ENCODE measurements around the gene C14orf180. TPM values are rescaled to one million over a fixed set of nuclear protein-coding genes. Genes with fewer than 3 reads are reported as not detected.

C14orf180 gene
- total RNA-seq, 2 donors from 2014 or later: 0.32 TPM; not detected in 1

DNA sequence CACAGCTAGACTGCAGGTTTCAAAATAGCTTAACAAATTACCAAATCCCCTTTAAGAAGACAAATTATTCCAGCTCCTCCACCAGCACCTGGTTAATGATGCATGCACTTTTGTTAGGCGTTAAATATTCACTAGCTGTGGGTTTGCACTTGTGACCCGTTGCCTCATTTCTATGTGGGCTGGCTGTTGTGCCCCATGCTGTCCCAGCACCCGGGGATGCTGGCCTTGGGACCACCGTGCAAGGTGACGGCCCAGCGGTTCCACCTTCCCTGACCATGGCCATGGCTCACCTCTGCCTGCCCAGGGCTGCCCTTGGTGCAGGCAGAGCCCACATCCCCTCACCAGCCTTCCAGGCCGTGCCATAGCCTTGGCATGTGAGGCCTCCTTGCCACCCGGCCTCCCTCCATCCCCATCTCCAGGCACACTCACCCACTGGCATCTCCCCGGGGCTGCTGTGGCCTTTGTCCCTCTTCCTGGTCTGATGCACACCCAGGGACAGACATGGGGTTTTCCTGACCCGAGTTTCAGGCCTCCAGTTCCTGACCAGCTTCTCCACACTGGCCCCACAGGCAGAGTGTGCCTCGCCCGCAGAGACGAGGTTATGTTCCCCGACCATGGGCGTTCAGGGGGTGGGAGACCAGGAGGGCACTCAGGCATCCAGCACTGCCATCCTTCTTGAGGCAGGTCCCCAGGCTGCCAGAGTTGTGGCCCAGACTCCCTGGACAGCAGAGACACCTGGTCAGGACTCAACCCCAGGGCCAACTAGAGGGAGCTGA lies 20.3 kb upstream of the C14orf180 start:
- Histone ChIP-seq H3K36me3 (no peaks in the 10 kb centered on the region), H3K4me3 (no peak overlapping the region), H3K27ac (no peak overlapping the region), H3K4me1 (replicated peaks) (no peaks in the 10 kb centered on the region), H3K27me3 (replicated peaks; ENCODE audit: insufficient read depth) (peaks cover 3% of the 10 kb centered on the region), H3K9me3 (no peaks in the 10 kb centered on the region)
- no peak for DNase-seq (ENCODE audit: low spot score)
- TF ChIP-seq, protein P1, sequence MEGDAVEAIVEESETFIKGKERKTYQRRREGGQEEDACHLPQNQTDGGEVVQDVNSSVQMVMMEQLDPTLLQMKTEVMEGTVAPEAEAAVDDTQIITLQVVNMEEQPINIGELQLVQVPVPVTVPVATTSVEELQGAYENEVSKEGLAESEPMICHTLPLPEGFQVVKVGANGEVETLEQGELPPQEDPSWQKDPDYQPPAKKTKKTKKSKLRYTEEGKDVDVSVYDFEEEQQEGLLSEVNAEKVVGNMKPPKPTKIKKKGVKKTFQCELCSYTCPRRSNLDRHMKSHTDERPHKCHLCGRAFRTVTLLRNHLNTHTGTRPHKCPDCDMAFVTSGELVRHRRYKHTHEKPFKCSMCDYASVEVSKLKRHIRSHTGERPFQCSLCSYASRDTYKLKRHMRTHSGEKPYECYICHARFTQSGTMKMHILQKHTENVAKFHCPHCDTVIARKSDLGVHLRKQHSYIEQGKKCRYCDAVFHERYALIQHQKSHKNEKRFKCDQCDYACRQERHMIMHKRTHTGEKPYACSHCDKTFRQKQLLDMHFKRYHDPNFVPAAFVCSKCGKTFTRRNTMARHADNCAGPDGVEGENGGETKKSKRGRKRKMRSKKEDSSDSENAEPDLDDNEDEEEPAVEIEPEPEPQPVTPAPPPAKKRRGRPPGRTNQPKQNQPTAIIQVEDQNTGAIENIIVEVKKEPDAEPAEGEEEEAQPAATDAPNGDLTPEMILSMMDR (IDR thresholded peaks at IDR 0.05): no peak
- TF ChIP-seq POLR2AphosphoS5 (IDR thresholded peaks at IDR 0.05): no peak
- TF ChIP-seq POLR2A (IDR thresholded peaks at IDR 0.05): no peak
- intact Hi-C loops (cut with DNase I): no loop called here
- 87% methylated on average over 15 of the region's 15 CpGs for WGBS

DNA sequence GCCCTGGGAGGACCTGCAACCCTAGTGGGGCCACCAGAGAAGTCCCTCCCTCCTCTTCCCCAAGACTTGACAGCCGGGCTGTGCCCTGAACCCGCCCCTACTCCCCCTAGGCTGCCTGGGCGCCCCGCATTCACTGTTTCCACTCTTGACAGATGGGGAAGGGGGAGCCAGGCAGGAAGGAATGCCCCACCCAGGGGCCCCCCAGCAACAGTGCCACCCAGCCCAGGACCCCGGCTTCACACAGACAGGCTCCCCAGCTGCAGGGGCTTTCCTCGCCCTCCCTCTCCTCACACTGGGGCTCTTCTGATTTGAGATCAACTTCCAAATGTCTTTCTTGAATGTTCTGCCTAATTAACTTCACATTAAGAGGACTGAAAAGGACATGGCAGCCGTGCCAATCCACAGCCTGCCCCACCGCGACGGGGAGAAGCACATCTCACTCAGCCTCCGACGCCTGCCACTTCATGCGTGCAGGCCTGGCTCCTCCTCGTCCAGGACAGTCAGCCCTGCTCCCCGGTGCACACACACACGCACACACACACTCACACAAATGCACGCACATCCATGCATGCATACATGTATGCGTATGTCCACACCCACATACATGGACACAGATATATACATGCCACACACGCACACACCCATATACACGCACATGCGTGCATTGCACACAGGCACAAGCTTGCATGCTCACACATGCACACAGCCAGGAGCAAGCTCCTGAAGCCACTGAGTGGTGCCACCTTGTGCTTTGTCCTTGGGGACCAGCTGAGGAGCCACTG lies 19.6 kb upstream of the C14orf180 start:
- DNase-seq (ENCODE audit: low spot score): no peak
- intact Hi-C loops (cut with DNase I): no loop called here
- H3K4me1 ChIP-seq (replicated peaks): no peaks in the 10 kb centered on the region
- H3K9me3 ChIP-seq: no peaks in the 10 kb centered on the region
- no peaks in the 10 kb centered on the region for H3K36me3 ChIP-seq
- H3K27ac ChIP-seq: no peak overlapping the region
- WGBS: 83% methylated on average over 21 of the region's 21 CpGs
- no peak for TF ChIP-seq POLR2AphosphoS5 (IDR thresholded peaks at IDR 0.05)
- TF ChIP-seq, protein P1 (IDR thresholded peaks at IDR 0.05): no peak
- no peak for TF ChIP-seq POLR2A (IDR thresholded peaks at IDR 0.05)
- H3K27me3 ChIP-seq (replicated peaks; ENCODE audit: insufficient read depth): peaks cover 6% of the 10 kb centered on the region
- no peak overlapping the region for H3K4me3 ChIP-seq

DNA sequence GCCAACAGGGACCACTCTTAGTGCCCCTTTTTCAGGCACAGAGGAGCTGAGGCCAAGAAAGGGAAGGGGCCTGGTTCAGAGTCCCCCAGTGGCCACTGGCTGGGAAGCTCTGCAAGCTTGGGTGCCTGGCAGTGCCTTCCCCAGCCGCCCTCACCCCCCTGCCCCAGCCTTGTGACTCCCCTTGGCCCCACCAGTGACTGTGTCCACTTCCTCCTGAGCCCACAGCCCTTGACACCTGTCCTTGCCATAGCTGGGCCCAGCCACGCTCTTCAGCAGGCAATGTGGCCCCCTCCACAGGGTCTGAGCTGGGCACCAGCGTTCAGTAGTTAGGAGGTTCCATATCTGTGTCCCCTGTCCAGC lies 19.0 kb upstream of the C14orf180 start:
- intact Hi-C loops (cut with DNase I): no loop called here

DNA sequence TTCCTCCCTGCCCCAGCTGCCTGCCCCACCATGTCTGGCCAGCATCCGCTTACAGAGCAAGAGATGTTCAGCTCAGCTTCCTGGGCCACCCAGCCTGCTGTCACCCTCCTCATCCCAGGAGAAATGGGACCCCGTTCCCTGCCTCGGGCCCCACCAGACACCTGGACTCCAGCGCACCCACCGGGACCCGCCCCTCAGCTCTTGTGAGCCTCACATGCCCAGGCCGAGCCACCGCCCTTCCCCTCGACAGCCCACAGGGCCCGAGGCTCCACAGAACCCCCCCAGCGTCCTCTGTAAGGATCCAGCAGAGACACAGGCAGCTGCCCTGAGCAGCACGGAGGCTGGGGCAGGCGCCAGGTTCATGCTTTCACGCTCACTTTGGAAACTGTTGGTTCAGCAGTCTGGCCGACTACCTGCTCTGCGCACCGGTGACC lies 18.4 kb upstream of the C14orf180 start:
- TF ChIP-seq, protein P1 (IDR thresholded peaks at IDR 0.05): no peak
- TF ChIP-seq POLR2A (IDR thresholded peaks at IDR 0.05) (no peak), POLR2AphosphoS5 (IDR thresholded peaks at IDR 0.05) (no peak)
- Histone ChIP-seq H3K27ac (no peak overlapping the region), H3K36me3 (no peaks in the 10 kb centered on the region), H3K27me3 (replicated peaks; ENCODE audit: insufficient read depth) (peaks cover 15% of the 10 kb centered on the region), H3K4me3 (no peak overlapping the region), H3K9me3 (no peaks in the 10 kb centered on the region), H3K4me1 (replicated peaks) (no peaks in the 10 kb centered on the region)
- WGBS: 45% methylated on average over 17 of the region's 17 CpGs
- DNase-seq (ENCODE audit: low spot score): no peak
- intact Hi-C loops (cut with DNase I): no loop called here

More for the DNA sequence above, 19.0 kb upstream of the C14orf180 start:
- peaks cover 9% of the 10 kb centered on the region for H3K27me3 ChIP-seq (replicated peaks; ENCODE audit: insufficient read depth)
- no peak overlapping the region for H3K4me3 ChIP-seq
- WGBS: 87% methylated on average over 3 of the region's 3 CpGs
- H3K36me3 ChIP-seq: no peaks in the 10 kb centered on the region
- no peak for DNase-seq (ENCODE audit: low spot score)
- no peaks in the 10 kb centered on the region for H3K4me1 ChIP-seq (replicated peaks)
- TF ChIP-seq, protein P1 (IDR thresholded peaks at IDR 0.05): no peak
- TF ChIP-seq POLR2AphosphoS5 (IDR thresholded peaks at IDR 0.05): no peak
- TF ChIP-seq POLR2A (IDR thresholded peaks at IDR 0.05): no peak
- no peak overlapping the region for H3K27ac ChIP-seq
- H3K9me3 ChIP-seq: no peaks in the 10 kb centered on the region

Measured in prostate gland (tissue), 2 donors.